ENCODE measurements around the gene RAB20.

DNA sequence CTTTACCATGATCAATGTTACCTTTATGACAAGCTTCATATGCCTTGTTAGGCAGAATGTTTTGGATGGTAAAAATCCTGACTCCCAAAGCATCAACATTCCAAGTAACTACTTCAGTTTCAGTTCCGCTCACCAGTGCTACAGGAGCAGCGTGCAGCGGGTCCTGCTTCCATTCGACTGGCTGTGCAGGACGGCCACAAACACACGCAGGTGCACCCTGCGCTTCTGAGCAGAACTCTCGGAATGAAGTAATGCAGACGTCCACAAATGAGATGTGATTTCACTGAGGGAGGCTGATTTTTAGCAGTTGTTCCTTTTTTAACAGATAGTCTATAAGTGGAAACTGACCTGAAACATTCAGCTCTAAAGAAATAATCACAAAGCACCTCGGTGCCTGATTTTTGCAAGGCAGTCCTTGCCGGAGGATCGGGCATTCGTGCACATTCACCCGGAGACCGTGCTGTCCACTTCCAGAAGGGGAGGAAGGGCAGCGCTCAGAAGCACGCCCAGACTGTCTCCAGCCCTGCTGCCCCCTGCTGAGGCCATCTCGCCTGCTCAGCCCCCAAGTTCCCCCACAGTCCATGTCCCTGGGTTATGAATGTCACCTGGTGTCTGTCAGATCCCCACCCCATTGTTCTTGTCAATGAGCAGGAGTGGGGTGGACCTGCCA lies 85.8 kb downstream of the RAB20 start:
- TF ChIP-seq ZNF384 (IDR thresholded peaks at IDR 0.05) = no peak
- TF ChIP-seq HDGF (IDR thresholded peaks at IDR 0.05; ENCODE audit: borderline replicate concordance) = no peak
- no peak for TF ChIP-seq TARDBP (IDR thresholded peaks at IDR 0.05)
- no peak for TF ChIP-seq PKNOX1 (IDR thresholded peaks at IDR 0.05)
- TF ChIP-seq SP1 (IDR thresholded peaks at IDR 0.05) = no peak
- no peak for TF ChIP-seq FOXA1 (IDR thresholded peaks at IDR 0.05)
- TF ChIP-seq FOXK2 (IDR thresholded peaks at IDR 0.05) = no peak
